Stimulated activated CD4-positive, alpha-beta T cell treated with anti-CD3 and anti-CD28 coated beads, Interleukin-15, amount 100 ng/mL, for 48 hours (primary cell): Measurements from ENCODE around the gene BAZ2B.

Experiments used
- DNase-seq, 2 donors: peaks; one replicate each; pipeline ENCODE4 v3.0.0-alpha.2; 2020; ENCODE audit warnings: low read depth in 2 of 2

BAZ2B gene

DNA sequence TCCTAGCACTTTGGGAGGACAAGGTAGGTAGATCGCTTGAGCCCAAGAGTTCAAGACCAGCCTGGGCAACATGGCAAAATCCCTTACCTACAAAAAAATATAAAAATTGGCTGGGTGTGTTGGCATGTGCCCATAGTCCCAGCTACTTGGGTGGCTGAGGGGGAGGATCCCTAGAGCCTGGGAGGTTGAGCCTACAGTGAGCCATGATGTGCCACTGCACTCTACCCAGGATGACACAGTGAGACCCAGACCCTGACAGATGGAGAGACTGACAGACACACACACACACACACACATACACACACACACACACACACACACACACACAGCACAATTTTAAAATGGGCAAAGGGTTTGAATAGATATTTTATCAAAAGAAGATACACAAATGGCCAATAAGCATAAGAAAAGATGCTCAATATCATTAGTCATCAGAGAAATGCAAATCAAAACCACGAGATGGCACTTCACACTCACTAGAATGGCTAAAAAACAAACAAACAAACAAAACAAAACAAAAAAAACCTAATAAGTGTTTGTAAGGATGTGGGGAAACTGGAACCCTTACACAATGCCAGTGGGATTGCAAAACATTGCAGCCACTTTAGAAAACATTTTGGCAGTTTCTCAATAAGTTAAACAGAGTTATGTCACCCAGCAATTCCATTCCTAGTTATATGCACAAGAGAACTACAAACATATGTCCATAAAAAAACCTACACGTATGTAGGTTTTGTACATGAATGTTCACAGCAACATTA is 42.3 kb downstream of the BAZ2B start:
- DNase-seq, result no peak

DNA sequence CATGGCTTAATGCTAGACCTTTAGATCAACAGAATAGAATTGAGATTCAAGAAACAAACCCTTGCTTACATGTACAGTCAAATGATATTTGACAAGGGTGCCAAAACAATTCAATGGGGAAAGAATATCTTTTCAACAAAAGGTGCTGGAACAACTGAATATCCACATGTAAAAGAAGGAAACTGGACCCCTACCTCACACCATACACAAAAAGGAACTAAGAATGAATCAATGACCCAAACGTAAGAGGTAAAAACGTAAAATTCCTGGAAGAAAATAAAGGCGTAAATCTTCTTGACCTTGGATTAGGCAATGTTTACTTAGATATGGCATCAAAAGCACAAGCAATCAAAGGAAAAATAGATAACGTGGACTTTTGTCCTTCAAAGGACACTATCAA is 43.1 kb downstream of the BAZ2B start:
- no peak for DNase-seq

DNA sequence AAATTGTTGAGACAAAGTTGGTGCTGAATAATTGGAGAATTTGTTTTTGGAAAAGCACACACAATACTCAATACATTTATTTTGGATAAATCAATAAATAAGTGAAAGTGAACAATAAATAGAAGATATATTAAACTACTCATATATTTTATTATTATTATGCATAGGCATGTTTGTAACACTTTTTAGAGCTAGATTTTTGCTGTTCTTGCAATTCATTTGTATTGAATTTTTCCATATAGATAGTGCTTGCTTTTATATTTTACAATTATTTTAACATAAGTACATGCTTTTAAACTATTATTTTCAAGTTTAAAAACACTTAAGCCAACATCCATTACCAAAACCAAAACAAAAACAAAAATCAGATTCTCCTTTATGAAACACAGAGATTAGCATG is 43.9 kb downstream of the BAZ2B start:
- no peak for DNase-seq

DNA sequence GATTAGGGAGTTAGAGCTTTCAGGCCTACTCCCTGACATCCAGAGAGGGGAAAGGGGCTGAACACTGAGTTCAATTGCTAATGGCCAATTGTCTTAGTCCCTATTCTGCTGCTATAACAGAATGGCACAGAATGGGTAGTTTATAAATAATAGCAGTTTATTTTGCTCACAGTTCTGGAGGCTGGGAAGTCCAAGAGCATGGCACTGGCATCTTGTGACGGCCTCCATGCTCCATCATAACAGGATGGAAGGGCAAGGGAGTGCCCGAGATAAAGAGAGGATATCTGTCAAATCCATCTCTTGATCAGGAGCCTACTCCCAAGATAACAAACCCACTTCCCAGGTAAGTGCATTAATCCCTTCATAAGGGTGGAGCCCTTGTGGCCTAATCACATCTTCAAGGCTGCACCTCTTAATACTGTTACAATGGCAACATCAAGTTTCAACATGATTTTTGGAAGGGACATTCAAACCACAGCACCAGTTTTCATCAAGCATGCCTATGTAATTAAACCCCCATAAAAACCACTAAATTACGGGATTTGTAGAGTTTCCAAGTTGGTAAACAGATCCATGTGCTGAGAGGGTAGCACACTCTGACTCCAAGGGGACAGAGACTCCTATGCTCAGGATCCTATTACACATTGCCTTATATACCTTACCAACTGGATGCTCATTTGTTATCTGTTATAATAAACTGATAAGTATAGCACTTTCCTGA is 44.6 kb downstream of the BAZ2B start:
- no peak for DNase-seq

DNA sequence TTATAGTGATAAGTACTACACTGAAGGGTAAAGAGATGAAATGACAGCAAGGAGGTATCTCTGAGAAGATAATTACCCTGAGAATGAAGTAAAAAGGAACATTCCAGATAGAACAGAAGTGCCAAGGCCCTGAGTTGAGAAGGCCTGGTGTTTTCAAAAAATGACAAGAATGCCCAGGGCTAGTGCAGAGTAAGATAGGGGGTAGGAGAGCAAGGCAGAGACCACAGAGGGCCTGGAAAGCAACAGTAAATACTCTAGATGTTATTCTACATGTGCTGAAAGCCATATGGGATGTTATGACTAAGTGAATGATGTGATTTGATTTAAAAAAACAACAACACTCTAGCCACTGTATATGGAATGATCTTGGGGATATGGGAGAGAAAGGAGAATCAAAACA is 52.3 kb downstream of the BAZ2B start:
- no peak for DNase-seq

DNA sequence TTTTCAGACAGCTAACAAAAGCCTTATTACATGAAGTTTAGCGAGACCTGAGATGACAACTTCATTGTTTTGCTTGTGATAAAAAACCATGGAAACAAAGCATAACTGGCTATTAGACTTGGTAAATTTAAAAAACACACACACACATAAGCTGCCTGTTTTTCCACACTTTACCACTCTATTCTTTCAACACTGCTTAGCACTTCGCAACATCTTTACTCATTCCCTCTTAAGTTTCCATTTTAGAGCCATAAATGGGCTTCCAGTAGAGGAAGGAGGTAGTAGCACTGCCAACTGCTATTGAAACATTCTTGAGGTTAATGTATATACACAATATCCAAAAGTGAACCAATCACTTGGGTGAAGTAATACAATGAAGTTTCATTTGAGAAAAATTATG is 54.1 kb downstream of the BAZ2B start:
- DNase-seq, result no peak

DNA sequence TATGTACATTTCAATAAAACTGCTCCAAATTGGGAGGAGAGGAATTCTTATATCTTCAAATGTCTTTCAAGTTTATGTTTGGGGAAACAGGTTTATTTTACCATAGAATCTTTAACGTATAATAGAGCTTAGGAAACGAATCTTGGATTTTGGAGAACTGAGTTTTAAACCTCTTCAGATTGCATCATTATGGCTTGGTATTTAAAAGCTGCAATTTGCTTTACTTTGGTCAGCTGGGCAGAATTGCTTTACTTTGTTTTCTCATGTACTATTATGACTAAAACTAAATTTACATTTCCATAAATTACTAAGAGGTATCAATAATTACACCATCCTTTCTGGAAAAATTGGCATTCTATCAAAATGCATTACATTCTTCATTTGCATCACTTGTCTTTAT is 54.6 kb downstream of the BAZ2B start:
- DNase-seq, result no peak

DNA sequence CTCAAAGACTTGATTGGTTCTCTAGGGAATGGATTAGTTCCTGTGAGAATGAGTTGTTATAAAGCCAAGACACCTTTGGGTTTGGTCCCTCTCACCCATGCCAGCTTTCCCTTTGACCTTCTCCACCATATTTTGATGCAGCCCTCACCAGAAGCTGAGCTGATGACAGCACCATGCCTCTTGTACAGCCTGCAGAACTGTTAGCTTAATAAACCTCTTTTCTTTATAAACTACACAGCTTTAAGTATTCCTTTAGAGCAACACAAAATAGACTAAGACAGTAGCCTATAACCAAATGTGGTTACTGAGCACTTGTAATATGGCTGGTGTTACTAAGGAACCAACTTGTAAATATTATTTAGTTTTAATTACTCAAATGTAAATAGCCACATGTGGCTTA is 55.1 kb downstream of the BAZ2B start:
- no peak for DNase-seq

DNA sequence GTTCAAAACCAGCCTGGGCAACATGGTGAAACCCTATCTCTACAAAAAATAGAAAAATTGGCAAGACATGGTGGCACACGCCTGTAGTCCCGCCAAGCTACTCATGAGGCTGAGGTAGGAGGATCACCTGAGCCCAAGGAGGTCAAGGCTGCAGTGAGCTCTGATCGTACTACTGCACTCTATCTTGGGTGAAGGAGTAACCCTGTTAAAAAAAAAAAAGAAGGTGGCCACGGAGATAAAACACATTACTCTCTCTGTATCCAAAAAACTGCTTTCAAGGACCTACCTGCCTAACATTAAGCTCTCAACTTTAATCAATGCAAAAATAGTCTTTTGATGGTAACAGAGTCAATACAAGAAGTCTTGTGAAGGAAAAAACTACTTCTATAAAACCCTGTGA is 57.3 kb downstream of the BAZ2B start:
- no peak for DNase-seq

DNA sequence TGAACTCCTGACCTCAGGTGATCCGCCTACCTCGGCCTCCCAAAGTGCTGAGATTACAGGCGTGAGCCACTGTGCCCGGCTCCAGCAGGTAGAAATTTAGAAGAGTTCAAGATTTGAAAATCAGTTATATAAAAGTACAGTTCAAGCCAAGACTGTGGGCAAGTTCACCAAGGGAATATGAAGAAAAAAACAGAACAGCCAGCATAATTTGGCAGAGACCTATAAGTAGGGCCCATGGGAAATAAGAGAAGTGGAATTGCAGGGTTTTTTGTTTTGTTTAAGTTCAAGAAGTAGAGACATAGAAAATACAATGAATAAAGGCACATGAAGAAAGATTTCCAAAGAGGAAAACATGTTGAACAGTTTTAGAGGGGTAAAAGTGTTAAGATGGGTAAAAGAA is 57.9 kb downstream of the BAZ2B start:
- DNase-seq, result no peak

DNA sequence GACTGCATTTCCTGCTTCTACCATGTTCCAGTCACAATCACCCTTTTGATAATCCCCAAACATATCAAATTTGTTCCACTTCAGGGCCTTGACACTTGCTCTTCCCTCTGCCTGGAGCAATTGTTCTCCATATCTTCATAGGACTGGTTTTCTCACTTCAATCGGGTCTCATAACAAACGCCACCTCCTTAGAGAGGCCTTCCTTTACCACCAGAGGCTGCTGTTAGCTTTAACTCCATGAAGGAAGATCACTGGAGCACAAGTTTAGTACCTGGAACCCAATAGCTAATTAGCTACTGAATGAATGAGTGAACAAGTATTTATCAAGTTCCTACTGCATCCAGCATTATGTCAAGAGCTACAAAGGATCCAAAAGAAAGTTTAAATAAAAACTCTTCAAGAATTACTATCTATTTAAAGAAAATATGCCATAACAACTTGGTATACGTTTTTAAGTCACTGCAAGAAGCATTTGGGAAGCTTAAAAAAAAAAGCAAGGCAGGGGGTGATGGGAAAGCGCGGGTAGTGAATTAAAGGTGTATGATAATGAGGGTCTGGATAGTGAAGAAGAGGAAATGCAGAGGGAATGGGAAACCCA is 58.8 kb downstream of the BAZ2B start:
- no peak for DNase-seq

DNA sequence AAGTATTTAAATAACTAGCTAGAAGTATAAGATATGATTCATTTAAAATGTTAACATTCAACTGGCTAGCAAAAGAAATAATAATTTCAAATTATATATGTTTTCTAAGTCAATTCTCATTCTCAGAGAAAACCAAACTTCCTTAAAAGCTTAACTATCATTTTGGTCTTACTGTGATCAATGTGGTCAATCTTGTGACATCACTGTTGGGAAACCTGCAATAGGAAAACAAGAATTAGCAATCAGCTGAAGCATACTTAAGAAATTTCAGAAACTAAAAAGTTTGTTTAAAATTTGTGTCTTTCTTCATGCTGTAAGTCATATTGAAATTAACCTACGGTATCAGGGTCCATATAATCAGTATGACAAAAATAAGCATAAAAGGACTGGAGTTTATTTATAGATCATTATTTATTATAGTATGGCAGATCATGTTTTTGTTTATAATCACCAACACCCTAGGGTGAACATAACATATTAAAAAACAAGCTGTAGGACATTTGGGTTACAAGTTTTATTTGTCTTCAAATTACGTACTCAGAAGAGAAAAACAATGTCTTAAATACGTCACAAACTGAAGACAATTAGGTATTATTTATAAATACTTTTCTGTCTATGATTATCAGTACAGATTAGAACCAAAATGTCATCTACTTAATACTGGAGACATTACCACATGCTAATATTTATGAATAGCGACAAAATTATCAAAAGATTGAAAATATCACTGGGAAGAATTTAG is 60.5 kb downstream of the BAZ2B start:
- DNase-seq, result no peak

DNA sequence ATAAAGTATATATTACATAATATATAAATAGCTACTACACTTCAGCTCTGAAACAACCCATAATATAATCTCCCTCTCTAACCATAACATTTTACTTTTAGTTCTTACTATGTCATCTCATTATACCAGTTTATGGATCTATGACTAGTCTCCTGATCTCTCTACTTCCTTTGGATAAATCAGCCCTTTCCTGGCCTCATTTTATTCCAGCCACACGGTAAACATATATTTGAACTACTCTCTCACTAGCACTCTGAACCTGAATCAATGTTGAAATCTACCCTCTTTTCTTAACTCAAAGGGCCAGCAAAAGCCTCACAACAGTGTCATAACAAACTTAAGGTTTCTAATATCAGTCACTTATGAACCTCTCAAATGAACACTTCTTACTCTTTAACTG is 62.6 kb downstream of the BAZ2B start:
- no peak for DNase-seq

DNA sequence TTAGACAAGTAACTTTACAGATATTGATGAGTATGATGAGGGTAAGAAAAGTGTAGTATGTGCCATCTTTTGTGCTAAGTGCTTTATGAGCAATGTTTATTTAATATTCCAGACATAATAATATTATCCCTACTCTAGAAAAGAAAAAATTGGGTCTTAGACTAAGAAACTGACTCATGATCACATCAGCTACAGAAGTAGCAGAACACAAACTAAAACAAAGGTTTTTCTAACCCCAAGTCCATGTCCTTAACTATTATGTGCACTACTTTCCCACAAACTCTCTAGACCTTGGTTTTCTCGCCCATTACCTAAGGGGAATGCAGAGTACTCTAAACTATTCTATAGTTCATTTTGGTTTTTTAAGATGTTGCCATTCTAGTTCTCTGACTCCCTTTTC is 64.5 kb downstream of the BAZ2B start:
- DNase-seq, result no peak

DNA sequence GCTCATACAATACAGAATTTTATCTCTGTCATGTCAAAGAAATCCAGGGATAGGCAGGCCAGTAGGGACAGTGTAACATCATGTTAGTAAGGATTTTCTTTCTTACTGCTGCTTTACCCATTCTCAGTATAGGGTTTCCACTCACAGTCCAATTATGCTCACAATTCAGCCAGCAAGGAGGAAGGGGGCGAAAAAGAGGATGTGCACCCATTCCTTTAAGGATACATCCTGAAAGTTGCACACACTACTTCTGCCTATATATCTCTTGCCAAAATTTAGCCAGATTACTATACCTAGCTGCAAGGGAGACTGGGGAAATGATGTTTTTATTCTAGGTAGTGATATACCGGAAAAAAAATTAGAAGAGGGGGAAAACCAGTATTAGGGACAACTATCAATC is 66.1 kb downstream of the BAZ2B start:
- no peak for DNase-seq

DNA sequence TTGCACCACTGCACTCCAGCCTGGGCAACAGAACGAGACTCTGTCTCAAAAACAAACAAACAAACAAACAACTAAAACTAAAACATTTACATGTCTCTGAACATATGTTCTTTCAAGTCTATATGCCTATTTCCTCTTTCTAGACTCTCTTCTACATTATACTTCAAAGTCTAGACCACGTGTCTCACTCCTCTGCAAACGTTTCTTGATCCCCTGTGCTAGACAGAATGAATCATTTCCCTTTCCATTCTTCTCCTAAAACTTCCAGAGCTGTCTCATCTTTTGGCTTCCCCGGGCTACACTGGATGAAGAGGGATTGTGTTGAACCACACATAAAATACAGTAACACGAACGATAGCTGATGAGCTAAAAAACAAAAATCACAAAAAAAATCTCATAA is 67.1 kb downstream of the BAZ2B start:
- DNase-seq, result no peak

DNA sequence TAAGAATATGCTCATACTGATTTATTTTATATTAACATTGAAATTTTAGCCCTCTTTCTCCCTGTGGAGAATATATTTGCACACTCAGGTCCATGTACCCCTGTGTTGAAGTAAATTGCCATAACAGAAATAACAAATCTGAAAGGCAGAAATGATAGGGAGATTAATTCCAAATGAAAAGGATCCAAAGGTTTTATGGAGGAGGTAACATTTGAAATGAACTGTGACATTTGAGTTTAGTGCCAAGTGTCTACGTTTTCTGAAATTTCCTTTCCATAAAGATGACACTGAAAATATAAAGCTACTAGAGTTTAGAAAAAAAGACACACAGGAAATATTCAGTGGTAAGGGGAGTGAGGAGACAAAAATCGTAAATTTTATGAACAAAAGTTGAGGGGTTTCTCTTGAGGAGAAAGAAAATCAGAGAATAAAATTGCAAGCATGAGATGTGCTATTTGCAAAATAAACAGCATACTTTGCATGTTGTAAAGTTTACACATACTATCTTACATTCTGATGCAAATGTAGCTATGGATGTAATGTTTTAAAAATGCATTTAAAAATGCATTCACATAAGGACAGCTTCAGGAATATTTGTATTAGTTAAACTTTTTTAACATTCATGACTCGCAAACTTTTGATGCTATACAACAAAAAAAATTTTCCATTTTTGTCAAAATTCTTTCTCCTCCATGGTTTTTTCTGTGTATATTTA is 69.5 kb downstream of the BAZ2B start:
- DNase-seq, result no peak

DNA sequence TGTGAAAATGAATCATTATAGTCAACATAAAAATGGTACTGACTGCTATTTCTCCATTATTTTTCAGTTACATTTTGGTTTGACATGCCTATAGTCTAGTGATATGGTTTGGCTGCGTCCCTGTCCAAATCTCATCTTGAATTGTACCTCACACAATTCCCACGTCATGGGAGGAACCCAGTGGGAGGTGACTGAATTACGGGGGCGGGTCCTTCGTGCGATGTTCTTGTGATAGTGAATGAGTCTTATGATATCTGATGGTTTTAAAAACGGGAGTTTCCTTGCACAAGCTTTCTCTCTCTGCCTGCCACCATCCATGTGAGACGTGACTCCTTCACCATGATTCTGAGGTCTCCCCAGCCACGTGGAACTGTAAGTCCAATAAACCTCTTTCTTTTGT is 70.3 kb downstream of the BAZ2B start:
- DNase-seq, result no peak

DNA sequence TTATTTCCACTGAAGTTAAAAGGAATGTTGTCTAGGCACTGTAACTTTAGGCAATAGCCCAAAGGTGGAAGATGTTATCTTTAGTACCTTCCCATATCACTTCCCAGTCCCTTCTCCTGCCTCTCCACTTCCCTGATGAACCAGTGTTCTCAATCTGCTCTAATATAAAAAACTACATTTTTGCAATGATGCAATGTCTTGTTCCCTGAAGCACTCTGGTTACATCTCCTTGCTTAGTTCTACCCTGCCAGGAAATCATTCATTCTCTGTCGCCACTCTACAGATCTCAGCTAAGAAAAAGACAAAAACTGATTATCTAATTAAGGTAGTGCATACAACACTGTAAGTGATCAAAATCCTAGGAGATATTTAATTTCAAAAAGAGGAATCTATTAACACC is 71.3 kb downstream of the BAZ2B start:
- DNase-seq, result no peak

DNA sequence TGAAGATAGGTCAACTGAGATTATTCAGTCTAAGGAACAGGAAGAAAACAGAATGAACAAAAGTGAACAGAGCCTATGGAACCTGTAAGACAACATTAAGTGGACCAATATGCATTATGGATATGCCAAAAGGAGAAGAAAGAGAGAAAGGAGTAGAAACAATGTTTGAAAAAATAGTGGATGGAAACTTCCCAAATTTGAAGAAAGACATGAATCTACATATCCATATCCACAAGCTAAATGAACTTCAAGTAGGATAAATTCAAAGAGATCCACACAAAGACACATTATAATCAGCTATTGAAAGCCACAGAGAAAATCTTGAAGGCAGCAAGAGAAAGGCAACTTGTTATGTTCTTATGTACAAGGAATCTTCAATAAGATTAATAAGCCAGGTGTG is 74.2 kb downstream of the BAZ2B start:
- DNase-seq, result no peak

DNA sequence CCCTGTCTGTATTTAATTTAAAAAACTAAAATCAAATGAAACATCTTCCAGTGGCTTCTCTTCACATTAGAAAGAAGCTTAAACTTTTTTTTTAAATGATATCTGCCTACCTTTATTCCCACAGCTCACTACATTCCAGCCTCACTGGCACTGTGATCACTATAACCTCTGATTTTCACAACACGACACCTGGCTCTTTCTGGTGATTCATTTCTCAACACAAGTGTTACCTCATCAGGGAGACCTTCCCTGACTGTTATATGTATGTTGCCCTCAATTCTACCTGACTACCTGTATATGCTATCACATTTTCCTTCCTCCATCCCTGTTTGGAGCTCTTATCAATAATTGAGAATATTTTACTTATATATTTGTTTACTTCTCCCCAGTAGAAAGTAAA is 76.6 kb downstream of the BAZ2B start:
- DNase-seq, result no peak

DNA sequence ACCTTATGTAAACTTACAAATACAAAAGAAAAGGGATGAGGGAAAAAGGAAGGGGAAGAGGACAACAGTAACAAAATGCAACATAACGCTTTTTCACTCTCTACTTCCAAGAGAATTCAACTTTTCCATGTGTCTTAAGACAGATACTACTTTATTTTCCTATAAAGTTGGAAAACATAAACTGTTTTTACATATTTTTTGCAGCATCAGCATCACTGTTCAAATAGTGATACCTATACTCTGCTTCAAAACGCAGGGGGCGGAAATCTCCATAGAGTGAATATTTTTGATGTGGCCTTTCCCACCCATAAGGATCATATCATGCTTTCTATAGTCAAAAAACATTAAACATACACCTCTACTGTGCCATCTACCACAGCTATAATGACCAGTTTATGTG is 77.5 kb downstream of the BAZ2B start:
- no peak for DNase-seq
